ENCODE data around the gene RNF217.

DNA sequence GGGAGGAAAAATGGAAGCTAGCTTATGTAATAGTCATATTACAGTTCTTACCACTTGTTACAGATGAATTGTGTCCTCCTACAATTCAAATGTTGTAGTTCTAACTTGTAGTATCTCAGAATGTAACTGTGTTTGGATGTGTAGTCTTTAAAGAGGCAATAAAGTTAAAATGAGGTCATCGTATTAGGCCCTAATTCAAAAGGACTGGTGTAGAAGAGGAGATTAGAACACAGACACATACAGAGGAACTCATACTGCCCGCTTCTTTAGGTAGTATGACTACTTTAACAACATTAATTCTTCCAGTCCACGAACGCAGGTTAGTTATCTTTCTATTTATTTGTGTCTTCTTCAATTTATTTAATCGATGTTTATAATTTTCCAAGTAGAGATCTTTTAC is 144.8 kb downstream of the RNF217 start:
- TF ChIP-seq, protein P1, sequence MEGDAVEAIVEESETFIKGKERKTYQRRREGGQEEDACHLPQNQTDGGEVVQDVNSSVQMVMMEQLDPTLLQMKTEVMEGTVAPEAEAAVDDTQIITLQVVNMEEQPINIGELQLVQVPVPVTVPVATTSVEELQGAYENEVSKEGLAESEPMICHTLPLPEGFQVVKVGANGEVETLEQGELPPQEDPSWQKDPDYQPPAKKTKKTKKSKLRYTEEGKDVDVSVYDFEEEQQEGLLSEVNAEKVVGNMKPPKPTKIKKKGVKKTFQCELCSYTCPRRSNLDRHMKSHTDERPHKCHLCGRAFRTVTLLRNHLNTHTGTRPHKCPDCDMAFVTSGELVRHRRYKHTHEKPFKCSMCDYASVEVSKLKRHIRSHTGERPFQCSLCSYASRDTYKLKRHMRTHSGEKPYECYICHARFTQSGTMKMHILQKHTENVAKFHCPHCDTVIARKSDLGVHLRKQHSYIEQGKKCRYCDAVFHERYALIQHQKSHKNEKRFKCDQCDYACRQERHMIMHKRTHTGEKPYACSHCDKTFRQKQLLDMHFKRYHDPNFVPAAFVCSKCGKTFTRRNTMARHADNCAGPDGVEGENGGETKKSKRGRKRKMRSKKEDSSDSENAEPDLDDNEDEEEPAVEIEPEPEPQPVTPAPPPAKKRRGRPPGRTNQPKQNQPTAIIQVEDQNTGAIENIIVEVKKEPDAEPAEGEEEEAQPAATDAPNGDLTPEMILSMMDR (IDR thresholded peaks at IDR 0.05; ENCODE audit: control extremely low read depth in 1 of 3, insufficient read depth in 1 of 3, low read depth in 1 of 3, low read length in 3 of 3): no peak
- TF ChIP-seq RNF2 (IDR thresholded peaks at IDR 0.05; ENCODE audit: borderline replicate concordance, low read depth, low read length, missing control alignments, poor library complexity, severe bottlenecking): no peak
- no peak for TF ChIP-seq CEBPB (IDR thresholded peaks at IDR 0.05; ENCODE audit: low read depth, low read length)
- TF ChIP-seq SP1 (IDR thresholded peaks at IDR 0.05; ENCODE audit: low read depth, low read length): no peak

Measured in H1 (cell line).